GM12891 (cell line): ENCODE results near the gene ATP2A1.

ENCODE experiments used
- POLR2A ChIP-seq: IDR thresholded peaks from 2 replicates; pipeline ENCODE4 v1.6.1; 2011; ENCODE audit warnings: low read depth, low read length, control low read depth
- SPI1 ChIP-seq: IDR thresholded peaks from 2 replicates; pipeline ENCODE4 v1.6.1; 2011; ENCODE audit warnings: low read depth, low read length, control low read depth

DNA sequence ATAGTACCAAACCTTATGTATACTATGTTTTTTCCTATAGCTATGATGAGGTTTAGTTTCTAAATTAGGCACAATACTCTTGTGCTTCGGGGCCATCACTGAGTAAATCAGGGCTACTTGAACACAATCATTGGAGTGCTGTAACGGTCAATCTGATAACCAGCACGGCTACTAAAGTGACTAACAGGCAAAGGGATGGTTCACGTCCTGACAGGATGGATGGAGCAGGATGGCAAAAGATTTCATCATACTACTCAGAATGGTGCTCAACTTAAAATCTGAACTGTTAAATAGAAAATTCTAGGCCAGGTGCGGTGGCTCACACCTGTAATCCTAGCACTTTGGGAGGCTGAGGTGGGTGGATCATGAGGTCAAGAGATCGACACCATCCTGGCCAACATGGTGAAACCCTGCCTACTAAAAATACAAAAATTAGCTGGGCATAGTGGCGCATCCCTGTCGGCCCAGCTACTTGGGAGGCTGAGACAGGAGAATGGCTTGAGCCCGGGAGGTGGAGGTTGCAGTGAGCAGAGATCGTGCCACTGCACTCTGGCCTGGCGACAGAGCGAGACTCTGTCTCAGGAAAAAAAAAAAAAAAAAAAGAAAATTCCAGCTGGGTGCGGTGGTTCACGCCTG, 39.2 kb upstream of the ATP2A1 start:
- TF ChIP-seq POLR2A (no peak), SPI1 (no peak)
